Smooth muscle cell of the coronary artery (primary cell): ENCODE measurements around the gene ACO1. TPM values are rescaled to one million over a fixed set of nuclear protein-coding genes. Genes with fewer than 3 reads are reported as not detected.

Experiments used
- total RNA-seq: library from RNA; depleted of rRNA; stranded (reverse); fragments of >200 nt; gene quantifications from 2 replicates; pipeline ENCODE4 v1.2.3, GENCODE V29; 2014; ENCODE audit warnings: low replicate concordance

Gene ACO1
- 62.5 and 78.4 TPM in 2 replicates for total RNA-seq

DNA sequence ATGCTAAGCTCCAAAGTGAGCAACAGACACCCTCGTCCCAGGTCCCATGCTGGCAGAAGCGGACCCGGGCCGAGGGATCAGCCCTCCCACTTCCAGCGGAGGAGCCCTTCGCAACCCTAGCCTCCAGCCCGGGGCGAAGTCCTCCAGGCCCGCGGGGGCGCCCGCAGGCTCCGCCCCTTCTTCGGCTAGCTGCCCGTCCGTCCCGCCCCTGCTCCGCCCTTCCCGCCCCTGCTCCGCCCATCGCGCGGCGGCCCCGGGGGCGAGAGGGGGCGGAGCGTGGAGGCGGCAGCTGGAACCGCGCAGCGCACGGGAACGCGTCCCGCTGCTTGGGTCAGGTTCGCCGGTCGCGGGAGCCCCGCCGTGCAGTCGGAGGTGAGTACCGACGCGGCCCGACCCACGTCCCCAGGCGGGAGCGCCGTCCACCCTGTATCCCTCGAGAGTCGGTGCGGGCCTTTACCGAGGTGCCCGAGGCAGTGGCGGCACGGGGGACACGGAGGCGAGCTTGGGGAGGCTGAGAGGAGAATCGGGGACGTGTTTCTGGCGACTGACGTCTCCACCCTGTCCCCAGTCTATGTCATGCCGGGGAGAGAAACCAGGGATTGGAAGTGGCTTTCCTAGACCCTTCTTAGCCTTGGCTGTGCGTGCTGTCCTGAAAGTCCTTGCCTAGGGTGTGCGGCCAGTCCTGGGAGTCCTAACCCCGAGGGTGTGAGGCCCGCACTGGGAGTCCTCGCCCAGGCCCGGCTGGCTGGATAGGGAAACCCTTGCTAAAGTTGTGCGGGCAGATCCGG, at the start of gene ACO1:
Gene ACO1 (plus strand): TSS at position 280 of the 788 bp plus-strand sequence. CDS start 20,864 bp downstream, outside the sequence.

Other genes with a start within 250 kb of the ACO1 start
- 4.3 and 8.0 TPM in 2 replicates for gene RIGI, start 141.6 kb downstream of the ACO1 start, total RNA-seq
- 3.2 and 5.5 TPM in 2 replicates for gene SMIM27, start 167.7 kb downstream of the ACO1 start, total RNA-seq
- gene TOPORS, start 167.9 kb downstream of the ACO1 start, total RNA-seq = 23.1 and 23.7 TPM in 2 replicates
- gene NDUFB6, start 188.5 kb downstream of the ACO1 start, total RNA-seq = 101 and 121 TPM in 2 replicates